NAMALWA (cell line): ENCODE measurements around the gene ACTR8.

Experiments used
- DNase-seq: peaks from one replicate; pipeline ENCODE4 v3.0.0-alpha.2; 2015; ENCODE audit warnings: low spot score

ACTR8 gene

DNA sequence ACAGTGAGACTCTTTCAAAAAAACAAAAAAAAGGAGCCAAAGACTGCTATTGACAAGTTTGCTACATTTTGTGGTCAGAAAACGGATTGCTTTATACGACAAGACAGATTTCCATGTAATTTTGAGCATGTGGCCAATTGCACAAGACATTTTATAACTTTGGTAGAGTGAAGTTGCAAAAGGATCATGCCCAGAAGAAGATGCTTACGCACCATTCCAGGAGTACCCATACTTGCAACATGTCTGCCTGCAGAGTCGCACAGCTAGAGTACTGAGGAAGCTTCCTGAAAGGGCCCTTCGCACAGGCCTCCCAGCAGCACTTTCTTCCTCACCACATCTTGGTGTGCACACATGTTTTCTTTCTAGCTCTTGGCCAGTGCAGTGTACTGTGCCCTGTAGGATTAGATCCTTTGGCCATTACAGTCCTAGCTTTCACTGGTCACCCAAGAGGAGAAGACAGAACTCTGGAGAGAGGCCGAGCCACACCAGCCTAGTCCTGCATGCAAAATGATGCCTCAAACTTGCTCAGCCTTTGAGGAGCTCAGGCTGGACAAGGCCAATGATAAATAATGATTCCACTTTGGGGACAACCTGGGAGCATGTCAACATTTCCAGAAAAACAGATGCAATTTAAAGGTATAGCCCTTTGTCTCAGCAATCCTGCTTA, 47.4 kb downstream of the ACTR8 start:
- DNase-seq, result no peak

DNA sequence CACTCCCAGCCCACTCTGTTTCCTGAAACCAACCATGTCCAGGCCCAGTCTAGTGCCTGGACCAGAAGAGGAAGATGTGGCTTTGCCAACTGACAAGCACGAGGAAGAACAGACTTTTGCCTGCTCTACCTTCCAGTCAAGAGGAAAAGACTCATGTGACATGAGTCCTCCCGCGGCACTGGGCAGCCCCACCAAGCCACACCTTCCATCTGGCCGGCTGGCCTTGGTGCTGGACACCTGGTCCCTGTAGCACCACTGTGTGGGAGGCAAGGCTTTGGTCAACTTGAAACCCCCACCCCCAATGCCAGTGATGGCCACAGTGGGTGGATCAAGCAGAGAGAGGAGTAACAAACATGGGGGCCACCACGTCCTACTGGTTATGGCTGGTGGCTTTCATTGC, 48.3 kb downstream of the ACTR8 start:
- no peak for DNase-seq

DNA sequence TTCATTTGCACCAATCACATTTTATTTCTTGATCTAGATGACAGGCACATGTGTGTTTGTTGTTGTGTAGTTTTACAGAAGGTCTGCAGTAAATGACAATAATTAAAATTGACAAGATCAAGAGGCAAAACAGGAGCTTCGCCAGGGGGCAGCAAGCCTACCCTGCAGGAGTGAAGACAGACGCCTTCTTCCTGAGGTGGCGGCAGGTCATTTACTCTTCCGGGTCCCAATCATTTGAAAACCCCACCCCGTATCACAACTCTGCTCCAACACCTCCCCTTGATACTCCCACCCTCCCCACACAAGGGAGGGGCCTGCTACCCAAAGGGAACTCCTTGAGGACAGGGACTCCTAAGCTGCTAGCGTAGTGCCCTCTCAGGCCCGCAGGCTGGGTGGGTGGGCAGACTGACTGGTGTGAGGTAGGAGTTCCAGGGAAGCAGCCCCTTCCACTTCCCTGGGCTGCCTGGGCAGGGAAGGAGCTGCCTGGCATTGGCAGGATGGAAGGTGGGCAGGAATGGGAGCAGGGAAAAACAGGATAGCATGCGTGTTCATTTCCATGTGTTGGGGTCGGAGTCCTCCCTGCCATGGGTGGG, 48.8 kb downstream of the ACTR8 start:
- no peak for DNase-seq

DNA sequence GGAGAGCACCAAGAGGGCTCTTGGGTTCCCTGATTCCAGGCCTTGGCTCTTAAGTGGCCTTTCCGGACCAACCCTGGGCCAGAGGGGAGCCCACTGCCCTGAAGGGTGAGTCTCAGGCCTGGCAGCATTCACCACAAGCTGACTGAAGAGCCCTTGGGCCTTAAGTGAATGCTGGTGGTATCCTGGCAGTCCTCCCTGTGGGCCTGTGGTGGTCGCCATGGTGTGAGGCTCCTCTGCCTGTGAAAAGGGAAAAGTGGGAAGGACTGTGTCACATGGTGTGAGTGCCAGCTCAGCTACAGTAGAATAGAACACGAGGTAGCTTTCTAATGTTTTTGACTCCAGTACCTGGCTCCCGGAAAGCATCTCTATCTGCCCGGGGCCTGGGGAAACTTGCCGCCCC, 51.0 kb downstream of the ACTR8 start:
- no peak for DNase-seq

DNA sequence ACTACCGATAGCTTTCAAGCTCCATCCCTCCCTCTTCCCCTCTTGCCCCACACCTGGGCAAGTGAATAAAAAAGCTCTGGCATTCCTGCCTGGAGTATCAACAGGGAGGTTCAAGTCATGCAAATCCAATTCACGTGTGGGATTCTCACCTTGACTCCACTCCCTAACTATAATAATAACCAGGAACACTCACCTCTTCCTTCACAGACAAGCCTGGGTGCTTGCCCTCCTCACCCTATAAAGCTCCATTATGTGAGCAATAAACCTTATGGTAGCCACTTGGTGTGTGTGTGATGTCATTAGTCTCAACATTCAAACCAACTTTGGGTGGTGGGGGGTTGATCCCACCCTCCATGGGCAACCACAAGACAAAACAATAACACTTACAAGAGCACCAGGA, 52.3 kb downstream of the ACTR8 start:
- no peak for DNase-seq

DNA sequence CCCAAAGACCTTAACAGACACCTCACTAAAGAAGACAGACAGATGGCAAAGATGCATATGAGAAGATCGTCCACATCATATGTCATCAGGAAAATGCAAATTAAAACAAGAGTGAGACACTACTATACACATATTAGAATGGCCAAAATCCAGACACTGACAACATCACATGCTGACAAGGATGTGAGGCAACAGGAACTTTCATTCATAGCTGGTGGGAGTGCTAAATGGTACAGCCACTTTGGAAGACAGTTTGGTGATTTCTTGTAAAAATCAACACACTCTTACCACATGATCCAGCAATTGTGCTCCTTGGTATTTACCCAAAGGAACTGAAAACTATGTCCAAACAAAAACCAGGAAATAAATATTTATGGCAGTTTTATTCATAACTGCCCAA, 53.4 kb downstream of the ACTR8 start:
- DNase-seq, result no peak

DNA sequence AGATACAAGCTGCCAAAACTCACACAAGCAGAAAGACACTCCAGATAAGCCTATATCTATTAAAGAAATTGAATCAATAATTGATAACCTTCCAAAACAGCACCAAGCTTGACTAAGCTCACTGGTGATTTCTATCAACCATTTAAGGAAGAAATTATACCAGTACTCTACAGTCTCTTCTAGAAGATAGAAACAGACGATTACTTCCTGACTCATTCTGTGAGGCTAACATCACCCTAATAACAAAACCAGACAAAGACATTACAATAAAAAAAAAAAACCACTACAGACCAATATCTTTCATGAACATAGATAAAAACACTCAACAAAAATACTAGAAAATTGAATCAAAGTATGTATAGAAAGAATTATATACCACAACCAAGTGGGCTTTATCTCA, 55.9 kb downstream of the ACTR8 start:
- DNase-seq, result no peak

DNA sequence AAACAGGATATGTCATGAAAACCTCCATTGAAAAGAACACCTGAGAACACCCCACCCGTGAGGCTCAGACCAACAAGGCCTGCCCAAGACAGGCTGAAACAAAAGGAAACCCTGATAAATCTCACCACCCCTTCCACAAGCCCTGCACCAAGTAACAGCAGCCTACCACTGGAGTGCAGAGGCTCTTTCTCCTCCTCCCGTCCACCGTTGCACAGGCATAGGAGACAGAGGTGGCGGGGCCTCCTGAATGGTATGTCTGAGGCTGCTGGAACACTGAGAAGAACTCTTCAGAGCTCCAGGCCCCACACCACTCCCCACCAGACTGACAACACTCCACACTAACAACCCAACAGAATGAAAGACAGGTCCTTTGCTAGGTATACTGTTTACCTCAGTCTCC, 57.2 kb downstream of the ACTR8 start:
- DNase-seq, result no peak

DNA sequence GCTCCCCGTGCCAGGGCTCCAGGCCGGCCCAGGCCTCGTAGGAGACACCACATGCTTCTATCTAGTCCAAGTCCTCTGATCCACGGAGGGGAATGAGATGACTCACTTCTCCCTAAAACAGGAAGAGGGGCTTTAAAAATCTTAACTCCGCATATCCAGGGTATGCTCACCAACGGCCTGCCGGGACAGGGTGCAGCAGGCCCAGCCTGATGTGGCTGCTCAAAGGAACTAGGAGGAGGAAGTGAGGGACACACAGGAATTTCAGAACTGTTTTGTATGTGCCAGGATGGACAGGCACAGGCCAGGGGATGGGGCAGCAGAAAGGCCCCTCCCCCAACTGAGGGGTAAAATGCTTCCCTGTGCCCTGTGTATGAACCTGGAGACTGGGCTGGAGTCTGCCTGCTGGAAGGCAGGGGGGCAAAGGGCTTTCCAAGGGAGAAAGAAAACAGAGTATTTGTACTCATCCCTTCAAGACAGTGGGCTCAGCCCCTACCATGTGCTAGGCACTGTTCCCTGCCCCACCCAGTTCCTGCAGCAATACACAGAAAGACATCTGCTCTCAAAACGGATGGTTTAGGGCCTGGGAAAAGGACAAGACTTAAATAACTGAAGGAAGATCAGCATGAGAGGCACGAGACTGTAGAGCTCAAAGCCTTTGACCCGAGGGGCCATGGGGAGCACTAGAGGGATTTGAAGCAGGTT, 57.8 kb downstream of the ACTR8 start:
- DNase-seq, result no peak

DNA sequence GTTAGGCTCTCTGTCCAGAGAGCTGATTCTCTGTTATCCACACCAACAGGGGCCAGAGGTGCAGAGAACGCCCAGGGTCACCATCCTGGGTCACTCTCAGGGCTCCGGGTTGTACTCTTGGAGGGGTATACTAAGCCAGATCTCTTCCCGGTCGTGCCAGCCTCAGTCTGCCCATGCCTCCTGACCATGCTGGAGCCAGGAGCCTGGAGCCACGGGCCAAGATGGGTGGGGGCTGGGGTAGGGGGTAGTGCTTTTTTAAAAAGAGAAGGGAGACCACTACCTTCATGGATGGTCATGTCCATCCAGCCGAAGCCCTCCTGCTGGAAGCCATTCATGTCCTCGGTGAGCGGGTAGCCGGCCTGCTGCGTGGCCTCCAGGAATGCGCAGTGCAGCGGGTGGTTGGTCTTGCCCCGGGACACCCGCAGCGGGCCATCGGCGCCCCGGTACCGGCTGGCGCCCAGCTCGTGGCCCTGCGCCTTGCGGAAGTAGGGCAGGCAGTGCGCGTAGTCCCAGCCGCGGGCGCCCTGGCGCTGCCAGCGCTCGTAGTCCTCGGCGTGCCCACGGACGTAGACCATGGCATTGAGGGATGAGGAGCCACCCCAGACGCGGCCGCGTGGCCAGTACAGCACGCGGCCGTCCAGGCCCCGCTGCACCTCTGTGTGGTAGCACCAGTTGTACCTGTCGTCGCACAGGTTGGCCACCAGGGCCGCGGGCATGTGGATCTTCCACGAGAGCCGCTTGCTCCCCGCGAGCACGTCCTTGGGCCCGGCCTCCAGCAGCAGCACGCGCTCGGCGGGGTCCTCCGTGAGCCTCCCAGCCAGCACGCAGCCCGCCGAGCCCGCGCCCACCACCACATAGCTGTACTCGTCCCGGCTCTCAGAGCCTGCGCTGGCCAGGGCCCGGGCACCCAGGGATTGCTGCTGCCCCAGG, 58.7 kb downstream of the ACTR8 start:
- DNase-seq, result no peak

DNA sequence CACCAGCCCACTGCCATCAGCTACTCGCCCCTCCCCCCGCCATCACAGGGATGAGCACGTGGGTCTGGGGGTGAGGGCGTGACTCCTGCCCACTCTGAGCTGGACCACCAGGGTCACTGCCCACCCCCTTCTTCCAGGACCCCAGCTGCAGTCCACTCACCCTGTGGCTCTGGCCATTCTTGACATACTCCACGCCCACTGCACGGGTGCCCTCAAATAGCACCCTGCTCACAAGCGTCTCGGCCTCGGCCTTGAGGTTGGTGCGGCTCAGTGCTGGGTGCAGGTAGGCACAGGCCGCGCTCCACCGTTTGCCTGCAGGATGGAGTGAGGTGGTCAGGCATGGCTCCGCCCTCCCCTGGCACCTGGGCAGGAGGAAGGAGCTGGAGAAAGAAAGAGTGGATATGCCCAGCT, 59.6 kb downstream of the ACTR8 start:
- DNase-seq, result no peak

DNA sequence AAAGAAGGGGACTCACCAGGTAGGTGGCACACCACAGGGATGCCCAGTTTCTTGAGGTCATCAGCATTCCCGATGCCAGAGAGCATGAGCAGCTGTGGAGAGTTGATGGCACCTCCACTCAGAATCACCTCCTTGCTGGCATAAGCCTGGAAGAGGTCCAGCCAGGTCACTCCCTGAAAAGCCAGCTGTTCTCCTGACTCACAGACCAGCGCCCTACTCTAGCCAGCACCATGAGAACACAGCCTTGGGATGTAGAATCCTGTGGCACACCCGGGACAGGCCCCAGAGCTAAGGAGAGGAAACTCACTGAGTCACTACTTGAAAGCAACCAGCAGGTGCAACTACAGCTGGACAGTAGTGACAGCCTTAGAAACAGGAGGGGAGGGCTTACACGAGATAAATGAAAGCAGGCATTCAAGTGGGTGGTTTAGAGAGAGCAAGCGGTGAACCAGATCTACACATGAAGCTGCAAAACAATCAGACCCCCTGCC, 60.3 kb downstream of the ACTR8 start:
- peak; percentile 2 for DNase-seq

DNA sequence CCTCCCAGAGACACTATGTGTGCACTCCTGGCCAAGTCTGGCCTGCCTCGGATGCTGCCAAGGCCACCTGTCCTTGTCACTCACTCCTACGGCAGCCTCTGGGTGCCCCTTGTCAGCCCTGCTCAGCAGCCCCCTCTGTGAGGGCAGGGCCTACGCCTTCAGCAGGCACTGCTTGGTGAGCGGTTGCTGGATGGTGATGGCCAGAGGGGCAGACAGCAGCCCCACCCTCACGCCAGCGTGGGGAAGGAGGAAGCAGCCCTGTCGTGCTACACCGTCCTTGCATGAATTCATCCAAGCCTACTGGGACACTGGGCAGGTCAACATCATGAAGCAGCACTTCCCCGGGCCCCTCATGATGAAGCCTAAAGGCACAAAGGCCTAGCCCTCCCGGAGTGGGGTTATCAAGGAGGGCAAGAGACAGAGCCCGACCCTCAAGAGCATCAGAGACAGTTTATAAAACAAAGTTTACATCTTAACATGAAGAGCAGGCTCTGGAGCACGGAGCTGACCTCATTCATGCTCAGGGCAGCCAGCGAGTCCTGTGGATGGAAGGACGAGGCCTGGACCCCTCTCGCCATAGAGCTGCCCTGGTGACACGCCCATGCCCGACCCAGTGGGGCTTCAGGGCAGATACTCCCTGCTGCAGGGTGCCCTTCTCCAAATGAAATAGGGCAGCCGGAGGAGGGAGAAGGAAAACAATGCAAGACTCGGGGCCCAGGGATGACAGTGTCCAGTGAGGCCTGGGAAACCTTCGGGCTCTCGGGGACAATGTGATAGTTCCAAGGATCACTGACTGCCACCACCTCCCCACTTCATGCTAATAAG, 61.0 kb downstream of the ACTR8 start:
- DNase-seq, result no peak

DNA sequence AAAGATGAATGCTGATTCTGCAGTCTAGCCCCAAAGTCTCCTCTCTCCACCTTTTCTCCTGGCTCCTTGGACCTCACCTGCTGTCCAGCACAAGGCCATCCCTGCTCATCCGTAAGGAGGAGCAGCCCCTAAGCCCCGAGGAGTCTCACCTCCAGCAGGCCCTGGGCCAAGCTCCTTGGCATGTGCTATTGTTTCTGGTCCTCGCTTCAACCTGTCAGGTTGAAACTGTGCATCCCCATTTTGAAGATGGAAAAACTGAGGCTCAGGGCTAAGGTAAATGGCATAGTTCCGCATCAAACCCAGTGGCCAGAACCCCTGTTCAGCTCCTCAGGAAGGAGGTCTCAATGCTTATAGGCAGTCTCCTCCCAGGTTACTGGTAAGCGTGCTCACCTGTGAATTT, 61.9 kb downstream of the ACTR8 start:
- no peak for DNase-seq

DNA sequence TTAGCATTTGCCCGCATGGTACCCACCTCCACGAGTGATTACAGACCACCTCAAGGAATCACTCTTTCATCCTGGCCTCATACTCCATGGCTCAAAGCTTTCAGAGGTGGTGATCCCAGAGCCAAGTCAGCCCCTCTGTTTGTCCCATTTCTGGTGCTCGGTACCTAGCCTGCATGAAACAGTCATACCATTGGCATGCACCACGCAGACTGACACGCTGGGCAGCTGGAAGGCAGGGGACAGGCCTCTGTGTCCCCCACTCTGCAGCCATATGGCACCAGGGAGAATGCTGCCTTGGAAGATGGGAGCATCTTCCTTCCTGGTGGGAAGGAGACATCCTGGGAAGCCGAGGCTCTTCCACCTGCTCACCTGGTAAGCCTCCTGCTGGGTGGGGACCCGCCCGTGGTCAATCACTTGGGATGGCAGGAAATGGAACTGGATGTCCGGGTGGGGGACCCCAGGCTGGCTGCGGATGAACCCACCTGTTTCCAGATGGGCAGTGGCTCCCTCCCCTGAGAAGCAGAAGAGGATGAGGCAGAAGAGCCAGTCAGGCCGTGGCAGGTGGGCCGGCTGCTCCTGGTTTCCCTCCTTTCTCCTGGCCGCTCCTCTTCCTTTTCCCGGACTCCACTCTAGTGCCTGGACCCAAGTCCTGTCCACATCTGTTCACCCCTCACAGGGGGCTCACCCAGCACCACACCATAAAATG, 62.6 kb downstream of the ACTR8 start:
- DNase-seq, result no peak

DNA sequence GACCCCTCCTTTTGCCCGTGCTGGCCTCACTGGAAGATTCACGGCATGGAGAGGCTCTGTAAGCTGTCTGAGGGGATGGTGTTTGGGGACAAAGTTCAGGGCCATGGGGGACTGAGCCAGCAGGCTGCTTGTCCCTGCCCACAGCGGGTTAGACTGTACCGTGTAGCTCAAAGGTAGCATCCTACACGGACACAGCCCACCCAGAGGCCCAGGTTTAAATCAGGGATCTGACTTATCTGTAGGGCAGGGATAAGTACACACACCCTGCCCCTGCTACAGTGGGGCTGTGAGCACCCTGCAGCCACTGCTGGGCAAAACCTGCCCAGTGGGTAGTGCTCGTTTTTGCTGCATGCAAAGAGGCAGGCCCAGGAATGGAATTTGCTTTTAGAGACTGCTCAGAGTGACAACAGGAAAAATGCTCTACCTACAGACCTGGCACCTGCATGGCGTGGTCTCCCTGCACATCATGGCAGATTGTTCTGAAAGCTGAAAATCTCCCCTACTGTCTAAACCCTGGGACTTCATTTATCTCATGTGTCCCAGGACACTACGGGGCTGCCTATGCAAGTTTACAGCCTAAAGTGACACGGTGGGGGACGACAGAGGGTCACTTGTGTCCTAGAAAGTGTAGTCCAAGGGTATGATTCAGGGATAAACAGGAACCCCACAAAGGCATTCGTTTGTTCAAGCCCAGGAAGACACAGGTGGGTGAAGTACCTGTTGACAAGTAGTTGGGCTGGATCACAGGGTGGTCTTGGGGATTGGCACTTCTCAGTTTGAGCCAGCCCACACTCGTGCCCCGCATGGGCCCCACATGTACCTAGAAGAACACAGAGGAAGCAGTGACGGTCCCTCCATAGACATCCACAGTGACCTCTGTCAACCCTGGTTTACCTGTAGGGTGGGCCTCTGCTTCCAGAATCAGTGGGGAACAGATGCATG, 63.5 kb downstream of the ACTR8 start:
- no peak for DNase-seq

DNA sequence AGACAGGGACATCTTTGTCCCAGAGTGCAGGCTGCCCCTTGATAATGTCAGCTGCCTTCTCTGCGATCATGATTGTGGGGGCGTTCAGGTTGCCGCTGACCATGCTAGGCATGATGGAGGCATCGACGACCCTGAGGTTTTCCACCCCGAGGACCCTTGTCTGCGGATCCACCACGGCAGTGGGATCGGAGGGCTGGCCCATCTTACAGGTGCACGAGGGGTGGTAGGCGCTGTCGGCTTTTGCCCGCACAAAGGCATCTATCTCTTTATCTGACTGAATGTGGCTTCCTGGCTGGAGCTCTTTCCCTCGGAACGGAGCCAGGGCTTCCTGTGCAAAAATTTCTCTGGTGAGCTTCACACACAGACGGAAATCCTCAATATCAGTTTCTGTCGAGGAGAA, 64.1 kb downstream of the ACTR8 start:
- no peak for DNase-seq

DNA sequence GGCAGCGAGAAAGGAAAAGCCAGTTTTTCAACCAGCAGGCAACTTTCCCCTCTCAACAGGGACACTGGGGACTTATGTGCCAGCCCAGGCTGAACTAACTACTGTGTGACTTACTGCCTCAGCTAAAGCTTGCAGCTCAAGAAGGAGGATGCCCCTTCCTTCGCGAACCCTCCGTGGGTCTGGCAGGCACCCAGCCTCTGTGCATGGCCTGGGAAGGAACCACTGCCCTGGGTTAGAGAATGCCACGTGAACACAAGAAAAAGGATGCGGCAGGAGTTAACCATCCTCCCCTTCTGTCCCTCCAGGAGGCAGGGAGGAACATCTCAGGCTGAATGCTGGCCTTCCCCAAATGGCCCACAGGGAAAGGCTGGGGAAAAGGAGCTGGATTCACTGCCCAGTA, 64.7 kb downstream of the ACTR8 start:
- DNase-seq, result no peak
